Measurements from ENCODE around the gene IQSEC1. TPM values are rescaled to one million over a fixed set of nuclear protein-coding genes. Genes with fewer than 3 reads are reported as not detected.

IQSEC1 gene
- polyA plus RNA-seq, 1 donor = 40.0 TPM

GRCh38 chr3:12969486-12969885 lies 103.7 kb downstream of the IQSEC1 start:
- DNase-seq (ENCODE audit: low read depth) = no peak

GRCh38 chr3:12968541-12968940 lies 104.7 kb downstream of the IQSEC1 start:
- DNase-seq (ENCODE audit: low read depth) = no peak

DNA sequence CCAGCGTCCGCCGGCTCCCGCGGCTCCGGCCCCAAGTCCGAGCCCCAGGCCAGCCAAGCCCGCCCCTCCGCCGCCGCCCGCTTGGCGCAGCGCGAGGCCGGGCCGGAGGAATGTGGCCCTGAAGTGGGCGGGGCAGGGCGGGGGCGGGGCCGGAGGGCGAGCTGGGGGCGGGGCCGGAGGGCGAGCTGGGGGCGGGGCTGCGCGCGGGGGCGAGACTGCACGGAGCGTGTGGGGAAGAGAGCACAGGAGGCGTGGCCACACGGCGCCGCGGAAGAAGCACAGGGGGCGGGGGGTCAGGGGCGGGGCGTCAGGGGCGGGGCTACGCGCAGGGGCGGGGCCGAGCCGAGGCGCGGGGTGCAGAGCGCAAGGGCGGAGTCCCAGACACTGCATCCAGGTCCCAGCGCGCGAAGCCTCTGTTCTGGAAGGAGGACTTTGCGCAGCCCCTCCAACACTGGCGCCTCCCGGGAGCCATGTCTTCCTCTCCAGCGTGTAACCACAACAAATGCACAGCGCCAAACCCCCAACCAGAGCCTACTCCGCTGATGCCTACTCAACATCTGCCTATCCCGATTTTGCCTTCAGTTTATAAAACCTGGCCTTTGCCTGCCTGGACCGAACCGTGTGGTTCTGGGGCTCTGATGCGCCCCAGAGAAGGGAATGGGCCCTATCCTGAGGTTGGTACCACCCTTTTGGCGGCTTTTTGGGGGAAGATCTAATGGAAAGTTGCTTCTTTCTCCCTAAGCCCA lies 105.5 kb downstream of the IQSEC1 start:
- no peak for DNase-seq (ENCODE audit: low read depth)

DNA sequence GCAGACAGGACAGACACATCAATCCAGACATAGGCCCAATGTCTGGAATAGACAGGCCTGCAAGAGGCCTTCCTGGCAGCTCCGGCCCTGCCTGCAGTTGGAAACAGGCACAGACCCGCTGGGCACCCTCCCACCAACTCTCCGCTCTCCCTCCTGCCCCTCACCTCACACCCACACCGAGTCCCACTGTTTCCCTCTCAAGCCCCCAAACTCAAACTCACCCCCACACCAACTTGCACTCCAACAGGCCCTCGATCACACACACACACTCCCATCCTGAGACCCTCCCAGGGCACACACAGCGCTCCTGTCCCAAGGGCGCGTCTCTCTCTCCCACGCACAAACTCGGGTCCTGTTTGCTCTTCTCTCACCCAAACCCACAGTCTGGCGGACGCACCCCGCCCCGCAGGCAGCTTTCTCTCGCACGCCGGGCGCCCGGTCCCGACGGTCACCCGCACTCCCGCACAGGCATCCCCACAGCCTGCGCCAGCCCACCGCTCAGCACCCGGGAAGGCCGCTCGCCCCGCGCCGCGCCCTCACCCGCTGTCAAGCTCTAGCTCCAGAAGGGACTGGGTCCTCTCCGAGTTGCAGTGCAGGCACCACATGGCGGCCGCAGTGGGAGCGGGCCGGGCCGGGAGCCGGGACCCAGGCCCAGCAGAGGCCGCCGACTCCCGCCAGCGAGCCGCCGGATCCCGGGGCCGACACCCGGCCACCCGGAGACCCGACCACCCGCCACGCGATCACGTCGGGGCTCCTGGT lies 106.2 kb downstream of the IQSEC1 start:
- DNase-seq (ENCODE audit: low read depth) = no peak

GRCh38 chr3:12965999-12966846 lies 107.0 kb downstream of the IQSEC1 start:
- DNase-seq (ENCODE audit: low read depth) = no peak

DNA sequence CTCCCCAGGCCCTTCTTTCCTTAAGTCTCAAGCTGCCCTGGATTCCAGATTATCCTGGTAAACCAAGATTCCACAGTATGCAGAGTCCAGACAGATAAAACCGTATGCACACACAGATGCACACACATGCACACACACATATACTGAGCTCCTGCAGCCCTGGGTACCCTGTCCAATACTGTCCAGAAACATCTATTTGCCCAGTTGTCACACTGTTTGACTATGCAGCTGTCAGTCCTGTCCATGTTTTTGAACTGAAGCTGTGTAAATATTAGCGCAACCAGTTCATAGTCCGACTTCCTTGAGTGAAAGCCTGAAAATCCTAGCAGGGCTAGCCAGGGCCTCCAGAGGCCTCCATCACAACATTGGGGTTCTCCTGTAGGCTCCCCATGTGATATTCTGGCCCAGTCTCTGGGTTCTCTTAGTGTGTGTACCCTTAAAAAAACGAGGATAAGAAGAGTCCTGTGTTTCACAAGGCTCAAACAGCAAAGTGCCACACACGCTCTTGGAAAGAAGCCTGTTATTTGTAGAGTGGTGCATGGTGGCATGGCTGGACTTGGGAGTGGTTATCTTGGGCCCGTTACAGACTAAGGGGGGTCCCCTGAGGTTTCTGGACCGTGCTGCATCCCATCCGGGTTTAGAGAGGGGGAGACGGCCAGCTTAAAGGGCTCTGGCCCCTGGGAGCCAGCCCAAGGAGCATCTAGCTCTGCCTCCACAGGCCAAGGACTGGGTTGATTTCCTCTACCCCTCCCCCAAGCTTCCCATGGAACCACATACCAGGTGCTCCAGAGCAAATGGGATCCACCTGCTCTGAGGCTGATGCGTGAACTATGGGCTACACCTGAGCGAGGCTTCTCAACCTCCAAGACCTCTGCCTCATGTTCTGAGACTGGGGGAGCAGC lies 108.3 kb downstream of the IQSEC1 start:
- no peak for DNase-seq (ENCODE audit: low read depth)

GRCh38 chr3:12963922-12964701 lies 109.1 kb downstream of the IQSEC1 start:
- DNase-seq (ENCODE audit: low read depth) = no peak

DNA sequence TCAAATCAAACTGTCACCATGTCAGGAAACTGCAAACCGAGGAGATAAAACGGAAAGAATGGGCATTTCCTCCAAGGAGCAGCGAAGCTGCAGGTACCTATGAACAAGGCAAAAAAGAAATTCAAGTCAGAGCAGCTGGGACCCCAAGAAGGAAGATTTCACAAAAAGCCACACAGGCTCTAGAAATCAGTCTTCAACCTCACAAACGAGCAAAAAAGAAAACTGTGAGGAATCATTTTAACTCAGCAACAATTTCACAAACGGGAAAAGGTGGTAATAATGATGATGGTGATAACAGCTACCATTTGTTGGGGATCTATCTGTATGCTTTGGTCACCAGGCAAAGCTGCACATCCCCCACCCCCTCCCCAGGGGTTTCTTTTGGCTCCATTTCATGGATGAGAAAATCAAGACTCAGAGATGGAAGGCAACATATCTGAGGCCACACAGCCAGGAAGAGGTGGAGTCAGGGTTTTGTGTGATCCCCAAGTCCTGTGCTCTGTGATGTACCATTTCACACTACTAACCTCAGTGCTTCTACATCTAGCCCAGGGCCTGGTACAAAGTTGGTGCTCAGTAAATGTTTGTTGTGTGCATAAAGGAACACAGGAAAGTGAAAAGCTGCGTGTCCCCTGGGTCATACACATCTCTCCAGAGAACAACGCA lies 109.9 kb downstream of the IQSEC1 start:
- DNase-seq (ENCODE audit: low read depth) = no peak

- DNase-seq (ENCODE audit: low read depth) = no peak
These were observed 110.9 kb downstream of the IQSEC1 start for GRCh38 chr3:12962292-12962691.

DNA sequence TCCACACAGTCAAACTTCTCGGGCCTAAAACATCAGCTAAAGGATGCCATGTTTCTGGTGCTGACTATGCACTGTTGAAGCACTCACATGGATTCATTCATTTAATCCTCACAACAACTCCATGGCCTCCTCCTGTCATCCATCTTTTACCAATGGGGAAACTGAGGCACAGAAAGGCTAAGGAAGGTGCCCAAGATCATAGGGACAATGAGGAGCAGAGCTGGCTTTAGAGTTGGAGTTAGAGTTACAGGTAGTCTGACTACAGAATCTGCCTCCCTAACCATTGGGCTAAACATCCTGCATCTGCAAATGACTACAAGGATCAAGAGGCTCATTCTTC lies 111.6 kb downstream of the IQSEC1 start:
- DNase-seq (ENCODE audit: low read depth) = no peak

DNA sequence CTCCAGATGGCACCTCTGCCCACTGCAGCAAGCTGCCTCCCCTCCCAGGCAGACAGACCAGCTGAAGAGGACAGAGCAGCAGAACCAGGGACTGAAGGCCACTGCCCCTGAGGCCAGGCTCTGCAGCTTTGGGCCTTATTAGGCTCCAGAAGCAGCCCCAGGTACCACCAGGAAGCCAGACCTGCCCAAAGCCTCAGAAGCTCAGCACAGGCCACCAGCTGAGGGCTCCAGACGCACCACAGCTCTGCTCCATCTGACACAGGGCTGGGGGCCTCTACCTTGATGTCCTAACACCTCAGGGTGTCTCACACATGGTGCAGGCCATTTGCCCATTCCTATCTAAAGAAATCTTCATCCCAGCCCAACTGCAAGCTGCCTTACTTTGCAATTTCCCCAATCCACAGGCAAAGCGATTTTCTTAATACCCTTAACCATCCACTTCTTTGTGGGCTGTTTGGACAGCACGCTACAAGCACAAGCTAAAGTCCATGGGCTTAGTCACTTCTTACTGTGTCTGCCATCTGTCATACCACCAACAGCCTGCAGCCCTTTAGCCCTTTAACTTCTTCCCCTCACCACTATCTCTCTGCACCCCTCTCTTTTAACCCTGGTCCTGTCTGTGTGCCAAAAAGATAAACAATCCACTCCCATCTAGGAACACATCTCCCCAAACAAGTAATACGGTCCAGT lies 112.1 kb downstream of the IQSEC1 start:
- DNase-seq (ENCODE audit: low read depth) = no peak

GRCh38 chr3:12960497-12960896 lies 112.7 kb downstream of the IQSEC1 start:
- DNase-seq (ENCODE audit: low read depth) = no peak

GRCh38 chr3:12959838-12960378 lies 113.3 kb downstream of the IQSEC1 start:
- no peak for DNase-seq (ENCODE audit: low read depth)

DNA sequence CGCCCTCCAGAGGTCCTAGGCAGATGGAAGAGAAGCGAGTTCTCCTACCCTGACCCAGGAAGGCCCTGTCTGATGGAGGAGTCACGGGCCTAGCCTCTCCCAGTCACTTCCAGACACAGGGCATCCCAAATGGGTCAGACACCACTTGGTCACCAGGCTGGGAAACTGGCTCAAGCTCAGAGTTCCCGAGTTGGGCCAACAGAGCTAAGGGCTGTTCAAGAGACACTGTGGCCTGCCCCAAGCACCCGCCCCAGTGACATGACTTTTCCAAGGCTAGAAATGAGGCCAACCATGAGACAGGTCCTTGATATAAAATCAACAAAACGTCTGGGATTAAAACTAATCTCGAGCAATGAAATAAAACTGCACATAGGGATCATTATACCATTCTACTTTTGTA lies 113.8 kb downstream of the IQSEC1 start:
- no peak for DNase-seq (ENCODE audit: low read depth)

GRCh38 chr3:12957824-12958792 lies 115.1 kb downstream of the IQSEC1 start:
- DNase-seq (ENCODE audit: low read depth) = no peak

DNA sequence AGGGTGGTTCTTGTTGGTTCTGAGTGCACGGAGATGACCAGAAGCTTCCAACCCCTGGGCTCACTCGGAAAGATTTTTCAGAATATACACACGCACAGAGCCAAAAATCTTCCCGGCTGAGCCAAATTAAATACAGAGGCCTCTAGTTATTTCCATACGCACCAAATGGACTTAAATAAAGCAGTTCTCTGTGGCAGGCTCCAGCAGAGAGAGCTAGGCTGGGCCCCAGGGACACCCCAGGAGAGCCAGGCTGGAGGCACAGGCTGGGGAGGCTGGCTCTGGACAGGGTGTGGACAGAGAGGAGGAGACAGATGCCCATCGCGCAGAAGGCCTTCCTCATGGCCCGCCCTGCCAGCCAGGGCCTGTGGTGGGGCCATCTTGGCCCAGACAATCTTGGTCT lies 115.9 kb downstream of the IQSEC1 start:
- DNase-seq (ENCODE audit: low read depth) = no peak

DNA sequence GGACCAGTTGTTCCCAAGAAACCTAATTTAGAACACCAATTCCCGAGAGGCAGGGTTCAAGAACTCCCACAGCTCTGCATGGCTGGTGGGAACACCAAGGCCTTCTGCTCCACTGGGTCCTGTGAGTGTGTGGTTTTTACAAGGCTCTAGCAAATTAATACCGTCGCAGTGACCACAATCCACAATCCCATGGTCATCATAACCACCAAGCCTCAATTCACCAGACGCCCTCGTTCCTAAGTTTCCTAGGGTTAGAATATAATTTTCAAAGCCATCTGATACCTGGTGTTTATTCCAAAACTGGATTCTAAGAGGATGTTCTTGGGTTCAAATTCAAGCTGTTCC lies 116.9 kb downstream of the IQSEC1 start:
- no peak for DNase-seq (ENCODE audit: low read depth)

Measured in forelimb muscle (tissue), 1 donor.